PC-9 (cell line): Measurements from ENCODE around the gene PAK2. TPM values are rescaled to one million over a fixed set of nuclear protein-coding genes. Genes with fewer than 3 reads are reported as not detected.

Experiments
- BruUV-seq: library from RNA; stranded (reverse); fragments of 400-500 nt; replicated peaks from 2 replicates; lab custom pipeline; 2021; lab: Mats Ljungman, UMichigan
- CTCF ChIA-PET: fragments of 300-600 bp; sonication (Branson Sonifier 250); formaldehyde crosslinking; loops from one replicate; lab custom pipeline; 2022; ENCODE audit warnings: antibody characterized with exemption; lab: Charles Lee
- POLR2A ChIA-PET: fragments of 300-600 bp; sonication (Branson Sonifier 250); formaldehyde crosslinking; loops from one replicate; lab custom pipeline; 2022; ENCODE audit warnings: antibody characterized with exemption; ENCODE audit not compliant: unreplicated experiment; lab: Charles Lee
- DNase-seq, 2 experiments: peaks; one replicate each; pipeline versions ENCODE4 v3.0.0 to v3.0.0-alpha.2; 2015 to 2022; ENCODE audit warnings: mixed read lengths in 1 of 2
- H2AFZ ChIP-seq: fragments of 200-600 bp; sonication (generic); 2 replicates; pipeline ENCODE4 v1.8.1; 2017; ENCODE audit warnings: antibody characterized with exemption
- H3F3A ChIP-seq: fragments of 200-600 bp; sonication (generic); 2 replicates; pipeline ENCODE4 v1.8.1; 2017; ENCODE audit warnings: antibody characterized with exemption, mild to moderate bottlenecking, low read depth; ENCODE audit not compliant: insufficient read depth
- H3K27ac ChIP-seq: fragments of 200-600 bp; sonication (generic); 2 replicates; pipeline ENCODE4 v1.6.1; 2016; ENCODE audit warnings: mixed run types
- H3K27me3 ChIP-seq: fragments of 200-600 bp; sonication (generic); 2 replicates; pipeline ENCODE4 v1.6.1; 2016; ENCODE audit warnings: low read depth, mixed run types; ENCODE audit not compliant: insufficient read depth
- H3K36me3 ChIP-seq: fragments of 200-600 bp; sonication (generic); 2 replicates; pipeline ENCODE4 v1.6.1; 2016; ENCODE audit warnings: low read depth, mixed run types
- H3K4me1 ChIP-seq: fragments of 200-600 bp; sonication (generic); replicated peaks from 2 replicates; pipeline ENCODE4 v1.6.1; 2016; ENCODE audit warnings: mixed run types; ENCODE audit not compliant: insufficient read depth
- H3K4me2 ChIP-seq: fragments of 200-600 bp; sonication (generic); 2 replicates; pipeline ENCODE4 v1.6.1; 2017; ENCODE audit warnings: mixed run types
- H3K4me3 ChIP-seq: fragments of 200-600 bp; sonication (generic); 2 replicates; pipeline ENCODE4 v1.6.1; 2016; ENCODE audit warnings: mixed run types
- H3K79me2 ChIP-seq: fragments of 200-600 bp; sonication (generic); 2 replicates; pipeline ENCODE4 v1.6.1; 2017; ENCODE audit warnings: low read depth, mixed run types
- H3K9me2 ChIP-seq: fragments of 200-600 bp; sonication (generic); 2 replicates; pipeline ENCODE4 v1.8.1; 2017; ENCODE audit warnings: mild to moderate bottlenecking; ENCODE audit not compliant: insufficient read depth
- H3K9me3 ChIP-seq: fragments of 200-600 bp; sonication (generic); 2 replicates; pipeline ENCODE4 v1.8.1; 2016; ENCODE audit warnings: low read depth; ENCODE audit not compliant: insufficient read depth
- H4K20me1 ChIP-seq: fragments of 200-600 bp; sonication (generic); 2 replicates; pipeline ENCODE4 v1.8.1; 2017; ENCODE audit not compliant: insufficient read depth
- EZH2 ChIP-seq: fragments of 200-600 bp; sonication (generic); IDR thresholded peaks from 2 replicates; pipeline ENCODE4 v1.8.0; 2017; ENCODE audit warnings: antibody characterized with exemption, low read depth
- intact Hi-C: fragments of 100-400 bp; cut with micrococcal nuclease; formaldehyde crosslinking; loops from one replicate; pipeline ENCODE4 v1.10.0; 2022; ENCODE audit not compliant: unreplicated experiment
- total RNA-seq: library from RNA; stranded (reverse); gene quantifications from 2 replicates; pipeline ENCODE4 v1.2.3, GENCODE V29; 2021
- TF ChIP-seq, protein P1 (sequence below): fragments of 200-600 bp; sonication (generic); conservative IDR thresholded peaks from 2 replicates; pipeline ENCODE4 v1.6.1; 2017; ENCODE audit warnings: mixed run types, antibody characterized with exemption, mild to moderate bottlenecking, moderate library complexity

PAK2 gene
- total RNA-seq, 1 experiment from 2014 or later = 78.6 TPM

GRCh38 chr3:196756732-196757131 lies 17.1 kb downstream of the PAK2 start:
- no peak overlapping the region for H3K27ac ChIP-seq

DNA sequence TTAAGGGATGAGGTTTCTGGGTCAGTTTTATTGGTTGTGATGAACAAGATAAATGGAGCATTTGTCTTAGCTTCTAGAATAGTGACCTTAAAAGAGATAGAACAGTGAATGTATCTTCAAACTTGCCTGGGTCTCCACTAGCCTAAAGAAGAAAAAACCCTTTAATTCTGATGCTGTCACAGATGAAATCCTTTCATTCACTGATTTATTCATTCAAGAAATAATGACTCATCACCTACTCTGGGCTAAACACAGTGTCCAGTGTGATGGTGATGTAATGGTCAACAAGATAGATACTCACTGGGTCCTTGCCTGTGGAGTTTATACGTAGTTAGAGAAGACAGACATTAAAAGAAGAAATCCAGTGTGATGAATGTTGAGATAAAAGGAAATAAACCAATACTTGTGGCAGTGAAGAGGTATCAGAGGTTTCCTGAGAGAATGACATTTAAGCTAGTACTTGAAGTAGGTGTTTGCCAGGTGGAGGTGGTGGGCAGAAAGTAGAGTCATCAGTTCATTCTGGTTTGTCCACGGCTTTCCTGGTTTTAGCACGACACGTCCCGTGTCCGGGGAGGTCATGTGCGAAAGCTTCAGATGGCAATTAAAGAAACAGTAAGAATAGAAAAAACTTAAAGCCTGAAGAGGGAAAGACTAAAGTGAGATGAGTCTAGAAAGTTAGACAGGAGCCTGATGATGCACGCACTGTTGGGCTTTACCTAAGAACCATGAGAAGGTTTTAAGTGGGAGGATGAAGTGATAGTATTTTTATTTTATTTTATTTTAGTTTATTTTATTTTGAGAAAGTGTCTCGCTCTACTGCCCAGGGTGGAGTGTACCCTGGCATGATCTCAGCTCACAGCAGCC lies 18.5 kb downstream of the PAK2 start:
- Histone ChIP-seq H3K36me3 (peaks cover 41% of the 10 kb centered on the region), H3K4me2 (no peak overlapping the region)
- POLR2A ChIA-PET = interaction anchor here (0.6 kb wide), 1 partner anchor 40 kb away, joined by 12 read pairs; no protein-coding TSS in a partner anchor

More at GRCh38 chr3:196756732-196757131, 17.1 kb downstream of the PAK2 start:
- Histone ChIP-seq H3K4me1 (no peaks in the 10 kb centered on the region), H3K4me3 (no peak overlapping the region), H3K27me3 (no peaks in the 10 kb centered on the region), H3K36me3 (peaks cover 41% of the 10 kb centered on the region), H3K9me2 (no peaks in the 10 kb centered on the region), H3K79me2 (peaks cover 81% of the 10 kb centered on the region), H3F3A (no peaks in the 10 kb centered on the region; the same call in 1 of the 2 replicates), H3K4me2 (no peak overlapping the region), H2AFZ (no peak overlapping the region), H4K20me1 (no peaks in the 10 kb centered on the region), H3K9me3 (peaks cover 21% of the 10 kb centered on the region)
- ChIA-PET CTCF (no interaction called here), POLR2A (no interaction called here)
- TF ChIP-seq EZH2 = no peak
- TF ChIP-seq, protein P1, sequence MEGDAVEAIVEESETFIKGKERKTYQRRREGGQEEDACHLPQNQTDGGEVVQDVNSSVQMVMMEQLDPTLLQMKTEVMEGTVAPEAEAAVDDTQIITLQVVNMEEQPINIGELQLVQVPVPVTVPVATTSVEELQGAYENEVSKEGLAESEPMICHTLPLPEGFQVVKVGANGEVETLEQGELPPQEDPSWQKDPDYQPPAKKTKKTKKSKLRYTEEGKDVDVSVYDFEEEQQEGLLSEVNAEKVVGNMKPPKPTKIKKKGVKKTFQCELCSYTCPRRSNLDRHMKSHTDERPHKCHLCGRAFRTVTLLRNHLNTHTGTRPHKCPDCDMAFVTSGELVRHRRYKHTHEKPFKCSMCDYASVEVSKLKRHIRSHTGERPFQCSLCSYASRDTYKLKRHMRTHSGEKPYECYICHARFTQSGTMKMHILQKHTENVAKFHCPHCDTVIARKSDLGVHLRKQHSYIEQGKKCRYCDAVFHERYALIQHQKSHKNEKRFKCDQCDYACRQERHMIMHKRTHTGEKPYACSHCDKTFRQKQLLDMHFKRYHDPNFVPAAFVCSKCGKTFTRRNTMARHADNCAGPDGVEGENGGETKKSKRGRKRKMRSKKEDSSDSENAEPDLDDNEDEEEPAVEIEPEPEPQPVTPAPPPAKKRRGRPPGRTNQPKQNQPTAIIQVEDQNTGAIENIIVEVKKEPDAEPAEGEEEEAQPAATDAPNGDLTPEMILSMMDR = no peak
- no peak for DNase-seq
- intact Hi-C loops = no loop called here
- BruUV-seq = no TSS peak

GRCh38 chr3:196763179-196763578 lies 23.5 kb downstream of the PAK2 start:
- no peaks in the 10 kb centered on the region for H3K9me2 ChIP-seq
- no peaks in the 10 kb centered on the region for H3K27me3 ChIP-seq
- H4K20me1 ChIP-seq = no peaks in the 10 kb centered on the region
- H3K36me3 ChIP-seq = peaks cover 9% of the 10 kb centered on the region; the same call in 1 of the 2 replicates
- H3K4me2 ChIP-seq = no peak overlapping the region
- intact Hi-C loops = no loop called here
- peaks cover 10% of the 10 kb centered on the region for H3F3A ChIP-seq
- no peak overlapping the region for H3K4me3 ChIP-seq
- peaks cover 56% of the 10 kb centered on the region for H3K79me2 ChIP-seq
- H2AFZ ChIP-seq = no peak overlapping the region
- POLR2A ChIA-PET = interaction anchor here (0.6 to 0.7 kb wide), 3 partner anchors 14 to 569 kb away, joined by 3 read pairs; no protein-coding TSS in a partner anchor
- no peaks in the 10 kb centered on the region for H3K9me3 ChIP-seq
- no peaks in the 10 kb centered on the region for H3K4me1 ChIP-seq
- no TSS peak for BruUV-seq
- no peak overlapping the region for H3K27ac ChIP-seq
- CTCF ChIA-PET = interaction anchor here (0.5 to 0.6 kb wide), 2 partner anchors 36 to 51 kb away, joined by 3 read pairs; partner anchors contain the start of genes CEP19 and PIGX
- TF ChIP-seq, protein P1 = no peak
- no peak for TF ChIP-seq EZH2
- DNase-seq = no peak

More for the DNA sequence above, 18.5 kb downstream of the PAK2 start:
- no peaks in the 10 kb centered on the region for H3K9me2 ChIP-seq
- no TSS peak for BruUV-seq
- no peaks in the 10 kb centered on the region for H3K4me1 ChIP-seq
- peaks cover 75% of the 10 kb centered on the region for H3K79me2 ChIP-seq
- H2AFZ ChIP-seq = no peak overlapping the region
- intact Hi-C loops = no loop called here
- H3K4me3 ChIP-seq = no peak overlapping the region
- no peaks in the 10 kb centered on the region for H4K20me1 ChIP-seq
- CTCF ChIA-PET = interaction anchor here (0.6 kb wide), 1 partner anchor 25 kb away, joined by 3 read pairs; no protein-coding TSS in a partner anchor
- DNase-seq = peak in 1 of 2 experiments; percentile 54
- TF ChIP-seq, protein P1 = no peak
- peaks cover 6% of the 10 kb centered on the region; the same call in 1 of the 2 replicates for H3F3A ChIP-seq
- no peak overlapping the region for H3K27ac ChIP-seq
- H3K9me3 ChIP-seq = peaks cover 21% of the 10 kb centered on the region
- no peaks in the 10 kb centered on the region for H3K27me3 ChIP-seq
